ENCODE measurements around the gene DNER.

GRCh38 chr2:229344955-229345354, 369.4 kb downstream of the DNER start:
- TF ChIP-seq, protein P1, sequence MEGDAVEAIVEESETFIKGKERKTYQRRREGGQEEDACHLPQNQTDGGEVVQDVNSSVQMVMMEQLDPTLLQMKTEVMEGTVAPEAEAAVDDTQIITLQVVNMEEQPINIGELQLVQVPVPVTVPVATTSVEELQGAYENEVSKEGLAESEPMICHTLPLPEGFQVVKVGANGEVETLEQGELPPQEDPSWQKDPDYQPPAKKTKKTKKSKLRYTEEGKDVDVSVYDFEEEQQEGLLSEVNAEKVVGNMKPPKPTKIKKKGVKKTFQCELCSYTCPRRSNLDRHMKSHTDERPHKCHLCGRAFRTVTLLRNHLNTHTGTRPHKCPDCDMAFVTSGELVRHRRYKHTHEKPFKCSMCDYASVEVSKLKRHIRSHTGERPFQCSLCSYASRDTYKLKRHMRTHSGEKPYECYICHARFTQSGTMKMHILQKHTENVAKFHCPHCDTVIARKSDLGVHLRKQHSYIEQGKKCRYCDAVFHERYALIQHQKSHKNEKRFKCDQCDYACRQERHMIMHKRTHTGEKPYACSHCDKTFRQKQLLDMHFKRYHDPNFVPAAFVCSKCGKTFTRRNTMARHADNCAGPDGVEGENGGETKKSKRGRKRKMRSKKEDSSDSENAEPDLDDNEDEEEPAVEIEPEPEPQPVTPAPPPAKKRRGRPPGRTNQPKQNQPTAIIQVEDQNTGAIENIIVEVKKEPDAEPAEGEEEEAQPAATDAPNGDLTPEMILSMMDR (IDR thresholded peaks at IDR 0.05; ENCODE audit: low read length): no peak
- TF ChIP-seq EZH2 (IDR thresholded peaks at IDR 0.05; ENCODE audit: borderline replicate concordance, low read length): no peak
